ENCODE measurements around the gene GNAT1.

GRCh38 chr3:50235716-50236483 lies 44.5 kb downstream of the GNAT1 start, which contains the start of gene GNAI2:
- no peak for TF ChIP-seq CTCF (optimal IDR thresholded peaks at IDR 0.05 in 1 of 3, IDR thresholded peaks at IDR 0.05 in 1 of 3, conservative IDR thresholded peaks at IDR 0.05 in 1 of 3; ENCODE audit: extremely low read depth in 1 of 3, insufficient read depth in 2 of 3, low read length in 3 of 3)
- no peak for TF ChIP-seq EZH2 (IDR thresholded peaks at IDR 0.05; ENCODE audit: low read length)
